Smooth muscle cell (in vitro differentiated cells): Measurements from ENCODE around the gene ZBTB7C. TPM values are rescaled to one million over a fixed set of nuclear protein-coding genes. Genes with fewer than 3 reads are reported as not detected.

Experiments used
- DNase-seq: peaks from one replicate; lab custom pipeline; 2025; ENCODE audit not compliant: unreplicated experiment; lab: John Stamatoyannopoulos, UW
- H2AFZ ChIP-seq: fragments of 200-600 bp; sonication (generic); 2 replicates; pipeline ENCODE4 v1.6.0; 2016; ENCODE audit warnings: antibody characterized with exemption, low read depth, mild to moderate bottlenecking
- H3F3A ChIP-seq: fragments of 200-600 bp; sonication (generic); 2 replicates; pipeline ENCODE4 v1.6.0; 2017; ENCODE audit warnings: antibody characterized with exemption, low read depth
- H3K27ac ChIP-seq: fragments of 200-600 bp; sonication (generic); 2 replicates; pipeline ENCODE4 v1.5.1; 2016; ENCODE audit warnings: low read depth, mild to moderate bottlenecking
- H3K27me3 ChIP-seq: fragments of 200-600 bp; sonication (generic); 2 replicates; pipeline ENCODE4 v1.6.1; 2016; ENCODE audit warnings: low read depth, mild to moderate bottlenecking
- H3K36me3 ChIP-seq: fragments of 200-600 bp; sonication (generic); 2 replicates; pipeline ENCODE4 v1.5.1; 2016; ENCODE audit warnings: low read depth
- H3K4me1 ChIP-seq: fragments of 200-600 bp; sonication (generic); 2 replicates; pipeline ENCODE4 v1.5.1; 2016; ENCODE audit warnings: low read depth
- H3K4me2 ChIP-seq: fragments of 200-600 bp; sonication (generic); 2 replicates; pipeline ENCODE4 v1.6.0; 2016; ENCODE audit warnings: mild to moderate bottlenecking
- H3K4me3 ChIP-seq: fragments of 200-600 bp; sonication (generic); 2 replicates; pipeline ENCODE4 v1.5.1; 2016; ENCODE audit warnings: mild to moderate bottlenecking
- H3K79me2 ChIP-seq: fragments of 200-600 bp; sonication (generic); 2 replicates; pipeline ENCODE4 v1.6.0; 2016; ENCODE audit warnings: low read depth, mild to moderate bottlenecking
- H3K9ac ChIP-seq: fragments of 200-600 bp; sonication (generic); 2 replicates; pipeline ENCODE4 v1.6.0; 2016; ENCODE audit warnings: low read depth
- H3K9me3 ChIP-seq: fragments of 200-600 bp; sonication (generic); replicated peaks from 2 replicates; pipeline ENCODE4 v1.5.1; 2016; ENCODE audit warnings: low read depth
- H4K20me1 ChIP-seq: fragments of 200-600 bp; sonication (generic); 2 replicates; pipeline ENCODE4 v1.6.0; 2016; ENCODE audit warnings: low read depth
- CTCF ChIP-seq: fragments of 200-600 bp; sonication (generic); IDR thresholded peaks from 2 replicates; pipeline ENCODE4 v1.5.1; 2017; ENCODE audit warnings: borderline replicate concordance, mild to moderate bottlenecking, antibody characterized with exemption; ENCODE audit not compliant: insufficient read depth, poor library complexity, severe bottlenecking
- WGBS: methylation state at CpG from one replicate; pipeline ENCODE4 v1.1.7; 2016; ENCODE audit warnings: low lambda C conversion rate; 5-methylcytosine and 5-hydroxymethylcytosine counted together
- polyA plus RNA-seq: library from polyadenylated mRNA; unstranded; fragments of >200 nt; fragmentation: Nextera tagmentation; extraction: Ambion mirVana; gene quantifications from 2 replicates; pipeline ENCODE4 v1.2.1, GENCODE V29; 2016
- total RNA-seq: library from RNA; depleted of rRNA; stranded (reverse); fragments of >200 nt; gene quantifications from 2 replicates; pipeline ENCODE4 v1.2.3, GENCODE V29; 2014

ZBTB7C gene
- total and polyA plus RNA-seq, 2 experiments from 2014 or later, result 0.48 to 0.63 TPM

GRCh38 chr18:48374423-48375149 lies 34.6 kb downstream of the ZBTB7C start:
- H3K79me2 ChIP-seq, result no peaks in the 10 kb centered on the region
- no peaks in the 10 kb centered on the region for H3K36me3 ChIP-seq
- no peak for DNase-seq
- no peak for TF ChIP-seq CTCF
- H2AFZ ChIP-seq, result no peak overlapping the region
- no peaks in the 10 kb centered on the region for H3F3A ChIP-seq
- H3K4me2 ChIP-seq, result no peak overlapping the region
- H4K20me1 ChIP-seq, result no peaks in the 10 kb centered on the region
- no peak overlapping the region for H3K27ac ChIP-seq
- 78% methylated on average over 7 of the region's 7 CpGs for WGBS
- H3K27me3 ChIP-seq, result no peaks in the 10 kb centered on the region
- H3K9ac ChIP-seq, result no peak overlapping the region
- no peak overlapping the region for H3K4me3 ChIP-seq
- no peaks in the 10 kb centered on the region for H3K9me3 ChIP-seq
- no peaks in the 10 kb centered on the region for H3K4me1 ChIP-seq

- no peak overlapping the region for H3K27ac ChIP-seq
- no peak overlapping the region for H2AFZ ChIP-seq
- no peaks in the 10 kb centered on the region for H3K27me3 ChIP-seq
- no peak for TF ChIP-seq CTCF
- no peak overlapping the region for H3K4me2 ChIP-seq
- H3K36me3 ChIP-seq, result no peaks in the 10 kb centered on the region
- H3K79me2 ChIP-seq, result no peaks in the 10 kb centered on the region
- H3K4me3 ChIP-seq, result no peak overlapping the region
- H3K9ac ChIP-seq, result no peak overlapping the region
- 95% methylated on average over 7 of the region's 7 CpGs for WGBS
- H4K20me1 ChIP-seq, result no peaks in the 10 kb centered on the region
- H3K4me1 ChIP-seq, result peaks cover 5% of the 10 kb centered on the region
- no peak for DNase-seq
- H3F3A ChIP-seq, result no peaks in the 10 kb centered on the region
- H3K9me3 ChIP-seq, result no peaks in the 10 kb centered on the region
These were observed 37.2 kb downstream of the ZBTB7C start for GRCh38 chr18:48371854-48372602.

GRCh38 chr18:48367557-48367956 lies 41.6 kb downstream of the ZBTB7C start:
- Histone ChIP-seq H3F3A (no peaks in the 10 kb centered on the region), H3K27me3 (no peaks in the 10 kb centered on the region), H4K20me1 (no peaks in the 10 kb centered on the region), H3K36me3 (no peaks in the 10 kb centered on the region), H3K27ac (no peak overlapping the region), H3K79me2 (no peaks in the 10 kb centered on the region), H3K4me1 (peaks cover 5% of the 10 kb centered on the region), H3K4me2 (no peak overlapping the region), H3K9ac (no peak overlapping the region), H2AFZ (no peak overlapping the region), H3K4me3 (no peak overlapping the region), H3K9me3 (no peaks in the 10 kb centered on the region)
- DNase-seq, result no peak
- no peak for TF ChIP-seq CTCF
- 82% methylated on average over 4 of the region's 4 CpGs for WGBS
